Skin of body (tissue), 2 donors: ENCODE data around the gene ADRA2B. TPM values are rescaled to one million over a fixed set of nuclear protein-coding genes. Genes with fewer than 3 reads are reported as not detected.
"Not testable (repeated sequence)": the region's sequence is repeated elsewhere in the genome, so short reads cannot be mapped to it uniquely, and the experiment has no call there.

Experiments used
- DNase-seq: peaks from one replicate; lab custom pipeline; 2025; lab: John Stamatoyannopoulos, UW
- total RNA-seq: library from RNA; depleted of rRNA; stranded (reverse); fragments of >200 nt; gene quantifications from one replicate; pipeline ENCODE4 v1.2.3, GENCODE V29; 2014

ADRA2B gene
- total RNA-seq, 1 donor from 2014 or later, result 2.0 TPM

- DNase-seq, result not testable (repeated sequence)
These were observed 45.0 kb downstream of the ADRA2B start for GRCh38 chr2:96071087-96071976.

GRCh38 chr2:96070351-96070750 lies 46.0 kb downstream of the ADRA2B start:
- DNase-seq, result not testable (repeated sequence)

- DNase-seq, result not testable (repeated sequence)
These were observed 46.5 kb downstream of the ADRA2B start for GRCh38 chr2:96069878-96070277.

- not testable (repeated sequence) for DNase-seq
These were observed 48.3 kb downstream of the ADRA2B start for GRCh38 chr2:96067902-96068581.

- DNase-seq, result not testable (repeated sequence)
These were observed 49.2 kb downstream of the ADRA2B start for GRCh38 chr2:96067098-96067660.

GRCh38 chr2:96066511-96066910 lies 49.9 kb downstream of the ADRA2B start:
- DNase-seq, result not testable (repeated sequence)

GRCh38 chr2:96065954-96066353 lies 50.4 kb downstream of the ADRA2B start:
- DNase-seq, result not testable (repeated sequence)

GRCh38 chr2:96065381-96065930 lies 50.9 kb downstream of the ADRA2B start:
- no peak for DNase-seq

- DNase-seq, result not testable (repeated sequence)
These were observed 51.6 kb downstream of the ADRA2B start for GRCh38 chr2:96064760-96065159.

GRCh38 chr2:96064047-96064675 lies 52.2 kb downstream of the ADRA2B start:
- not testable (repeated sequence) for DNase-seq

GRCh38 chr2:96063116-96063899 lies 53.1 kb downstream of the ADRA2B start:
- DNase-seq, result not testable (repeated sequence)

Other genes with a start within 250 kb of the ADRA2B start
- gene ANKRD36C, start 124.7 kb downstream of the ADRA2B start, total RNA-seq, result 109 TPM
- 1.2 TPM for gene GPAT2, start 81.7 kb downstream of the ADRA2B start, total RNA-seq
- gene ASTL, start 21.9 kb upstream of the ADRA2B start, total RNA-seq, result 0.30 TPM
- 59.4 TPM for gene DUSP2, start 28.9 kb upstream of the ADRA2B start, total RNA-seq
- 76.2 TPM for gene STARD7, start 92.3 kb upstream of the ADRA2B start, total RNA-seq
- gene TMEM127, start 149.4 kb upstream of the ADRA2B start, total RNA-seq, result 12.4 TPM
- gene CIAO1, start 149.7 kb upstream of the ADRA2B start, total RNA-seq, result 46.0 TPM
- gene SNRNP200, start 189.0 kb upstream of the ADRA2B start, total RNA-seq, result 61.2 TPM
- gene ITPRIPL1, start 208.7 kb upstream of the ADRA2B start, total RNA-seq, result 6.1 TPM
- 8.6 TPM for gene NCAPH, start 219.2 kb upstream of the ADRA2B start, total RNA-seq